GM21717 (cell line): ENCODE data around the gene GRHL3.

Experiments used
- ATAC-seq: cut with Tn5 transposase; IDR thresholded peaks from one replicate; pipeline ENCODE4 v1.9.1; 2021; ENCODE audit warnings: mild to moderate bottlenecking, moderate library complexity; ENCODE audit not compliant: unreplicated experiment

GRHL3 gene

DNA sequence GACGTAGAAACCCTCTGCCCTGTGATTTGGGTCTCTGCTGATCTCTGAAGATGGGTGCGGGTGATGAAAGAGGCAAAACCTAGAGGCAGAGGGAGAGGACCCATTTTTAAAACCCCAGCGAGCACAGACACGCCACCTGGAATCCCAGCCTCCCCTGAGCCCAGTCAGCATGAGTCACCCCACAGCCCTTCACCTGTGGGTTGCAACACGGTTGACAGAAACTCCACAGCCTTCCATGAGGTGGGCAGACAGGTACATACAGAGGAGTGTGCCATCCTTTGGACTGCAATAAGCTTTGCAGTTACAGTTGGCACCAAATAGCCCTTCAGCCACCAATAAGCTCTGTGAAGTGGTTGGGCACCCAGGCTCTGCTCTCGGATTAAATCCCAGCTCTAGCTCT is 2.1 kb upstream of the GRHL3 start:
- ATAC-seq, result no peak

DNA sequence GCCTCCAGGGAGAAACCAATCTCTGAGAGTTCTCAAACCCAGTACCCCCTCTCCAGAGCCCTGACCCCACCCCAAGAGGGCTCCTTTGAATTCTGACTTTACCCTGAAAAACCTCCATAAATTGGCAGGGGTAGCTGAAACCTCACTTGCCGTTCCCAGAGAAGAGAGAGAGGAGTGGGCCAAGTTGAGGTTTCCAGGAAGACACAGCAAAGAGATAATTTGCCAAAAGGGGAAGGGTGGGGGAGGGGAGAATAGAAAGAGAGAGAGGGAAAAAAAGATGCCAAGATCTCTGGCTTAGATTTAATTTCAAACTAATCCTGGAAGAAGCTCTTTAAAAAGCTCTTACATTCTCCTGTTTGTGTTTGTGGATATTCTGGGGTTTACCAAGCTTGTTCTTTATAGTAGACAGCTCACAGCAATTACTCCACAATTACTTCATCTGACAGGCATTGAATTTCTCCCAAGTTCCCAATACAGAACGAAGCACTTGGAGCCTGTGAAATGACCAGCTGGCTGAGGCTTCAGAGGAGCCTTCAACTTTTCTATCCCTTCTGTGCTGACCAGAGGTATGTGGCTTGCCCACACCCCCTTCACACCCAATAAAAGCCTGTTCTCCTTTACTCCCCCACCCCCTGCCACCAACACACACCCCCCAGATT is 1.1 kb upstream of the GRHL3 start:
- no peak for ATAC-seq

DNA sequence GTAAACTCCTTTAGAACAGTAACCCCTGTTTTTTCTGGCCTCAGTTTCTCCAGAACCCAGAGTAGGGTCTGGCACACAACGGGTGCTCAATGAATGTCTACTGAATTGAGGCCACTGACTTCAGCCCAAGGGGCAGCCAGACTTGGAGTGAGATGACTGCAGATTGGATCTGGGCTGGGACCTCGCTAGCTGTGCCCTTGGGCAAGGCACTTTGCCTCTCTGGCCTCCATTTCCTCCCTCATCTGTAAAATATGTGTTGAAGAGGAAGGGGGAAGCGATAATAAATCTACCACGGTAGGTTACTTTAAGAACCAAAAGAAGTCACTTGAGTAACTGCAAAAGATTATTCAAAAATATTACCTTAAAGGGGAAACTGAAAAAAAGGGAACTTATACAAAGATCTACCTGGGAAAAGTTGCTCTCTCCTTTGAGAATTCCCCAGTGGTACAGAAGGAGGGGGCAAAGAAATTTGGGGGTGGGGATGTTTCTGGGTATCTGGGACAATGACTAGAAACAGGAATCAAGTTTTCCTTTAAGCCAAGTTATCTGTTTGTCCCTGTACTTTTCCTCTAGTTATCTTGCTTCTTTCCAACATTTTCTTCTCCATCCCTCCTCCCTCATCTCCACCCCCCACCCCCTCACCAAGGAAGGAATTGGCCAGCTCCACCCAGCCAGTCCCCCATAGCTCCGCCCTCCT is 394 bp upstream of the GRHL3 start:
- ATAC-seq, result no peak

DNA sequence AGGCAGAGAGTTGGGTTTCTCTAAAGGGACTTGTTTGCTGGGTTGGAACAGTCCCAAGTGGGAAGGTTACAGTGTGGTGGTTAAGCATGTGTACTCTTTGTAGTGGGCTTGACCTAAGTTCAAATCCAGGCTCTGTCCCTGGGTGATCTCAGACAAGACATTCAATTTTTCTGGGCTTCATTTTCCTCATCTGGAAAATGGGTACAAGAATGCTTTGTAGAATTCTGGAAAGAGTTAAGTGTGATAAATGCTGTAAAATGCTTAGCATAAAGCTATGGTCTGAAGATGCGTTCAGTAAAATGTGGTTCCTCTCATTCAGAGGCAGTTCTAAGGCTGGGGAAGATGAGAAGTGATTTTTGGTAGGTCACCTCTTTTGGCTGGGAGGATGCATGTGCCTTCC is 805 bp downstream of the GRHL3 start:
- no peak for ATAC-seq

DNA sequence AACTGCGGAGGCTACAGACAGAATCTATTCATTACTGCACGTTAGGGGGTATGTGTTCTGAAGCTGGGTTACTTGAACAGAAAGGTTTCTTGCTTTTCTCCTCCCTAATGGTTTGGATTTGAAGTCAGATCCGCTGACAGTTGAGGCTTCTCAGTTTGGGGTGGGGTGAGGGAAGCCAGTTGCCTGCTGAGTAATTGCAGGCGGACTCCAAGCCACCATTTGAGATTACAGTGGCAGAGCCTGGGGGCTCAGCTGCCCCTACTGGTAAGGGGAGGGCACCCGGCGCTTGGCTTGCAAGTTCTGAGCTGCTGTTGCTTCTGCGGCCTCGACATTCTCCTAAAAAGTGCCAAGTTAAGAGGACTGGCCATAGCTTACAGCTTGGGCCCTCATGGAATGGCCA is 2.0 kb downstream of the GRHL3 start:
- ATAC-seq, result no peak

DNA sequence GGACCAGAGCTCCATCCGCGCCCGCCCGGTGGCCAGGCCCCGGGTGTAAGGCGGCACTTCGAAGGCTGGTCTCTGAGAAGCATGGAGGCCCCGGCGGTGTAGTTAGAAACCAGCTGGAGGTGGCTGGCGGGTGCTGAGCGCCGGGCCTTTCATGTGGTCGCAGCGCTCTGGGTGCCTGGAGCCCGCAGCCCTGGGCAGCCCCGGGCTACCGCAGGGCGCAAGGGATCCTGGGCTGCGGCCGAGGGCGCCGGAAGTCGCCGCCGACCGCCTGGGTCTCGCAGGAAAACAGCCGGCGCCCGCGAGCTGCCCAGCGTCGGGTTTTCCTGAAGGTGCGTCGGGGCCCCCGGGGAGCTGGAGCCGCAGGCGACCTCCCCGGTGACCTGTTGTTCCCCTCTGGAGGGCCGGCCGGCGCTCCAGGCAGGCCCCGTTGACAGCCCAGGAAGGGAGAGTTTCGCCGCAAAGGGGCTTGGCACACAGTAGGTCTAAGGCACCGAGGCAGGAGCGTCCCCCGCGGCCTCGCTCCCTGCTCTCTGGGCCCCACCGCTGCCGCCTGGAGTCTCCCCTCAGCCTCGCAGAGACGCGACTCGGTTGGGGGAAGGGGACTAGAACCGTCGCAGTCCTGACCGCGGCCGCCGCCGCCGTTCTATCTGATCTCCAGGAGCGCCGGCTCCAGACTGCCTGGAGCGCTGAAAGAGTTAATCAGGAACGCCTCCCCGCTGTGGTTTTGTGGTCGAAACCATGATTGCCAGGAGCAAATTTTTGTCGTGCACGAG is 2.7 kb downstream of the GRHL3 start:
- ATAC-seq, result no peak

DNA sequence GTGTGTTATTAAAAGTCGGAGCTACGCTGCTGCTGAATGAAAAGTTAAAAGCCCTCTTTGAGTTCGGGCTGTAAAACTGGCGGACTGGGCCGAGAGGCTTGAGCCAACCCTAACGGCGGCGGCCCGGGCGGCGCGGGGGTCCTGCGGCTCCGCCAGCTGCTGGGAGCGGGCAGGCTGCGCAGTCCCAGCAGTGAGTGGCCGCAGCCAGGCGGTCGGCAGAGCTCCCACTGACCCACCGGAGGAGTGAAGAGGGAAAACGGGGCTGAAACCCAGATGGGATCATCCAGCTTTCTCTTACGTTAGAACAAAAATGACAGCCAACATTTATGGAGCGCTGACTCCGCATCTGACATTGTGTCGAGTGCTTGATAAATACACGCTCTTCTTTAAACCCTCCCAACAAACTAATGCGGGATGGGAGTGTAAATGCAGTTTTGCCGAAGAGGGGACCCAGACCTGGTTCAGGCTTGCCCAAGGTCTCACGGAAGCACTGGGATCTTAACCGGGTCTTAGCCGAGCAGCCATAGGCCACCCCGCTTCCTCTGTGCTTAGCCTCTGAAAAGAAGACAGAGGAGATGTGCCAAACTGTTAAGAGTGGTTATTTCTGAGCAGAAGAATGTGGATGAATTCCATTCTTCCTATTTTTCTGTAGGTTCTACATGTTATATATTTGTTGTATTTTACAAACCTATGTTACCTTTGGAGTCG is 3.5 kb downstream of the GRHL3 start:
- ATAC-seq, result no peak

DNA sequence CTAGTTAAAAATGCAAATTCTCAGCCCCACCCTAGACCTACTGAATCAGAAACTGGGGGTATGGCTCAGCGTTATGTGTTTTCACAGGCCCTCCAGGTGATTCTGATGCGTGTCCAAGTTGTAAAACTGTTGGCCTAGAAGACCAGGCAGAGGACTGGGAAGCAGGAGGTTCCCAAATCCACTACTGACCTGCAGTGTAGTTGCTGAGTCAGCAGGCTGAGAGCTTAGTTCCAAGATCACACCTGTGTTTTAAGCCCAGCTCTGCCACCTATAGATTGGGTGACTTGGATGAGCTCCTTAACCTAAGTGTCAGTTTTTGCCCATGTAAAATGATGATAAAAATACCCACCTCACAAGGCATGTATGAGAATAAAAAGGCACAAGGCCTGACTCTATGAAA is 4.1 kb downstream of the GRHL3 start:
- no peak for ATAC-seq

DNA sequence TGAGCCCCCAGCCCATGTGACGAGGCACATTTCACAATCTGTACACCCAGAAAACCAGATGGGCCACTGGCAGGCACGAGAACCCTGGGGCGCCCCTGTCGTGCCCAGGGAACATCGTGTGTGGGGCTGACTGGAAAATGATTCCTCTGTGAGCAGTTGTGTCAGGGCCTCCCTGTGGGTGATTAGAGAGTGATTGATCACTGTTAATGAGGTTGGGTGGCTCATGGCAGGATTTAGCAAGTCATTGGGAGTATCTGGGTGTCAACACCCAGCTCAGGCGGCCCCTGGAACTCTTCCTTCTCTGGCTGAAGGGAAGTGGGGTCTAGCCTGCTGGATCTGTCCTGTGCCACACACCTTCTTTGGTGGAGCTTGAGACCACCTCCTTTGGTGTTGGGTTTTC is 5.7 kb downstream of the GRHL3 start:
- no peak for ATAC-seq

DNA sequence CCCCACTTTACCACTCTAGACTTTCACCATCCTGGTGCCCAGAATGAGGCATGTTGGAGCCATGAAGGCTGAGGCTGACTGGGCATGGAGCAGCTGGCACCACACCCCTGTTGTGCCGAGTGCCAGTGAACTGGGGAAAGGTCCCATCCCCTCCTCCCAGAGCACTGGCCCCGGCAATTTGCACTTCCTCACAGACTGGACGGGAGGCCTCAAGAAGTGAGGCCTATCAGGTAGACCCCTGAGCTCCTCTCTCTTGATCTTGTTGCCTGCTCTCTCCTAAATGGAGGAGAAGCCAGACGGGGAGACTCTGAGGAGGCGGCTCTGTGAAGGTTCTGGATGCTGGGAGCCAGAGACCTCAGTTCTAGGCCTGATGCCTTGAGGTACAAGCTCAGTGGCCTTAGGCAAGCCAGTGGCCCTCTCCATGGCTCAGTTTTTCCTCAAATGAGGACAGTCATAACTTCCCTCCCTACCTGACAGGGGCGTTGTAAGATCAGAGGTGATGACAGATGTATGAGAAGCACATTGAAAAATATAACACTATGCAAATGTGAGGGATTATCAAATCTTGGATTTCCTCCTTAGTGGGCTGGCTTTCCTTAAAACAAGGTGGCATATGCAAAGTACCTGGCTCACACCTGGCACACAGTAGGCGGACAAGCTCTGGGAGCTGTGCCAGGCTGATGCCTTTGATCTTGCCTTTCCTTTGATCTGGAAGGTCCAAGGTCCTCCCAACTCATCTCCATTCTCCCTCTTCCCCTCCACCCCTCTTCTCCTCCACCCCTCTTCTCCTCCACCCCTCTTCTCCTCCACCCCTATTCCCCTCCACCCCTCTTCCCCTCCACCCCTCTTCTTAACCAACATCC is 6.7 kb downstream of the GRHL3 start:
- ATAC-seq, result no peak

DNA sequence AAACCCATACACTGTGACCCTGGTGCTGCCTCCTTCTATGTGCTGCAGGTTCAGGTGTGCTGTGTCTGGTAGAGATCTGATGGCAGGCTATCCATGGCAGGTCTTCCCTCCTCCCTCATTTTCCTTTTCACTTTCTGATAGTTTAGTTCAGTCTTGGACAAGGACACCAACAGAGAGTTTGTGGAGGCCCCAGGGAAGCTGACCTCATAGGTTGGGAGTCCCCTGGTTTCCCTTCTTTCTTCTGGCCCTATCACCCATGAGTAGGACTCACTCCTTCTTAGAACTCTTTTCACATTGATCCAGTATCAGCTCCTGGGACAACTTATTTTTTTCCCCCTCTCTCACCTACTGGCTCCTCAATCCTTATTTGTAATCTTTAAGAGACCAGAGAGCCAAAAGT is 8.3 kb downstream of the GRHL3 start:
- ATAC-seq, result no peak

DNA sequence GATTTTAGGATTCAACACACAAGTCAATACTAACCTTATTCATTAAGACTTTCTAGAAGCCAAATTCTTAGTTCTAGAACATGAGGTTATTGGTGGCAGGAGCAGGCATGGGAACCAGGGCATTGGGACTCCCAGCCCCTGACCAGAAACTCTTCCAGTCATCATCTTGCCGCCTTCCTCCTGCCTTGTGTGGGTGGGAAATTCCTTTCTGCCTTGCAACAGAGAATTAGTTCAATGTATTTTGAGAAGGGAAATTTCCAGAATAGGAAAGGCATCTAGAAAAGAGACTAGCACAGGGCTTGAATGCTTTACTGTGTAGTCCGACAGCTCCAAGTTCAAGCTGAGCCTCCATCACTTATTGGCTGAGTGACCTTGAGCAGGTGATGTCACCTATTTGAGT is 8.7 kb downstream of the GRHL3 start:
- ATAC-seq, result no peak

DNA sequence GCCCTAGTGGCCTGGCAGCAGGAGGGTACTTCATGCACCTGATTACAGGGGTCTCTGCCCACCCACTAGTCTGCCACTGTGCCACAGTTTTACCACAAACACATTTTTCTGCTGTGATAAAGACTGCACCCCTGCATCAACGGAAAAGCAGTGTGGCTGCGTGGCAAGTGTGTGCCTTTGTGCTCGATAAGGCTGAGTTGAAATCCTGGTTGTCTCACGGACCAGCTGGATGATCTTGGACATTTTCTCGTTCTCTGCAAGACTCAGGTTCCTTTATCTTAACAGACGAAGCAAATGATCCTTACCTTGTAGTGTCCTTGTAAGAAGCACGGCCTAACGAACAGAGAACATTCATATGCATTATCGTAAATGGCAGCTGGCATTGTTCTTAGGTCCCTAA is 10.2 kb downstream of the GRHL3 start:
- ATAC-seq, result no peak

DNA sequence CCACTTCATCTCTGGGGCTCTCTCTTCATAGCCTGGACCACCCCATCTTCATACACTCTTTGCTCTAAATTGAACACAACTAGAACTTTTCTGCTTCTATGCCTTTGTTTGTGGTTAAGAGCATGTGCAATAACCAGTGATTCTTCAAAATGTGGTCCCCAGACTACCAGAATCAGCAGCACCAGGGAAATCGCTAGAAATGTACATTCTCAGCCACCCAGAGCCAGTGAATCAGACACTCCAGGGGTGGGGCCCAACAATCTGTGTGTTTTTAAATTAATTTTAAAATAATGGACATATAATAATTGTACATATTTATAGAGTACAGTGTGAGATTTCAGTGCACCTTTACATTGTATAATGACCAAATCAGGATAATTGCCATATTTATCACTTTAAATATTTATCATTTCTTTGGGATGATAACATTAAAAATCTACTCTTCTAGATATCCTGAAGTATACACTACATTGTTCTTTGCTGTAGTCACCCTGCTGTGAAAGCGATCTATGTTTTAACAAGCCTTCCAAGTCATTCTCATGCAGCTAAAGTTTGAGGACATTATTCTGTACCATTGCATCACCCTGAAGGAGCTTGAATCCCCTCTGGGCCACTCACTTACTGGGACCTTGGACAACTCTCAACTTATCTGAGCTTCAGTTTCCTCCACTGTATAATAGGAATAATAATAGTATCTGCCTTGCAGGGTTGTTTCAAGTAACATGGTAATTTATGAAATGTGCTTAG is 10.8 kb downstream of the GRHL3 start:
- ATAC-seq, result no peak

DNA sequence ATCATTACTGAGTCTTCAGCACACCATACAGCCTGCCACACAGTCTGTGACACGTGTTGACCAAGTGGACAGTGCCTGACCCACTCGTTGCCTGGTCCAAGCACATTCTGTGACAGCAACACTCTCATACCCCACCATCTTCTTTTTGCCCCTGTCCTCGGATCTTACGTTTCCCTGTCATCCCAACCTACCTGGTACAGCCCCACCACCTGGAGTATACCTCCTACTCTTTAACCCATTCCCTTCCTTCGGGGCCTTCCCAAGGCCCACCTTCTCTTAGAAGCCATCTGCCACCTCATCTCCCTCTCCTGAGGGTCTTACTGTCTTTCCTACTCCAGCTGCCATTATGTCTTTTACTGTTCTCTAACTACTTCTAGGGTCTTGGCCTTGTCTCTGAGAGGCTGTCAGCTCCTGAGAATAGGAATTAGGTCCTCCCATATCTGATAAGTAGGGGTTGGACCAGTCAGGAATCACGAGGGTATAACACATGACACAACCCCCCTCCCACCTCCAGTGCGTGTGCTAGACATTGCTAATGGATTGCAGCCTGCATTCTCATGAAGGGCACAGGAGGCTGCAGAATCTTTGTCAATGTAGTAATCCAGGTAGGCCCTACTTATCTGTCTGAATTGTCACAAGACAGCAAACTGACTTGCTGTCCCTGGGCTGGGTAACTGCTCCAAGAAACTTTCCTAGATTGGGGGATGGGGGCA is 13.0 kb downstream of the GRHL3 start:
- ATAC-seq, result no peak

DNA sequence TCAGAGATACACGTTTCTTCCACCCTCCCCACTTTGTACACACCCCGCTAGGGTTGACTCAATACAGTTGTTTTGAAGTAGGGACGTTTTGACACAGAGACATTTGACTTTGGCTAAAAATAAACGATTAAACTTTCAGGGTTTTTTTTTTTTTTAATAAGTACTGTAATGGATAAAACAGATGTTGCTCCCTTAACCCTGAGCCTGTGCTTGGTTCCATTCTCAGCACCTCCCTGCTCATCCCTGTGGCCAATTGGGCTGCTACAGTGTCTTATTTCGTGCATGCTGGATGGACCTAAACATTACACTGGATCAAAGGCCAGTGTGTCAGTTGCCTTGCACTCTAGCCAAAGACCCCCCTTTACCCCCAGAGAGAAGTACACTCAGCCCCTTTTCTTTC is 16.9 kb downstream of the GRHL3 start:
- no peak for ATAC-seq

DNA sequence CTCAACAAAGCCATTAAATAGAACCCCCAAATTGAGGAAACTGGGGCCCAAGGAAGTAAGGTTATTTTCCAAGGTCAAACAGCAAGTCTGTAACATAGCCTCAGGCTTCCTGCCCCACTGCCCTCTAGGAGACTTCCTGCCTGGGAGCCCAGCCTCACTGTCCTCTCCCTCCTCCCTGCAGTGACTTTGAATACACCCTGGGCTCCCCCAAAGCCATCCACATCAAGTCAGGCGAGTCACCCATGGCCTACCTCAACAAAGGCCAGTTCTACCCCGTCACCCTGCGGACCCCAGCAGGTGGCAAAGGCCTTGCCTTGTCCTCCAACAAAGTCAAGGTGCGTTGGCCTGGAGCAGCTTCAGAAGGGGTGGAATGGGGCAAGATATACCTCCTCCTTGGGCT is 18.3 kb downstream of the GRHL3 start:
- ATAC-seq, result no peak

DNA sequence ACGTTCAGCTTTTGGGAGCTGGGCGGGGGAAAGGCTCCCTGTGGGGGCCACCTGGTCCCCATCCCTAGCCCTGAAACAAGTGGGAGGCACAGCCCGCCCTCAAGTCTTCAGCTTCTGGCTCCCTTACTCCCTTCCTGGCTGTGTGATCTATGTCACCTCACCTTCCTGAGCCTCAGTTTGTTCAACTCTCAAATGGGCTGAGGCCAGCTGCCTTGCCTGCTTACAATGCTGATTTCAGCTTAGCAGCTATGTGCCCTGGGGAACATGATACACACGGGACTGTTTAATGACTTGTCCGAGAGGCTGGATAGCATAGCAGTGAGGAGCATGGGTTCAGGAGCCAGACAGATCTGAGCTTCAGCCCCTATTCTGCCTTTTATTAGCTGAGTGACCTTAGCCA is 19.3 kb downstream of the GRHL3 start:
- no peak for ATAC-seq

DNA sequence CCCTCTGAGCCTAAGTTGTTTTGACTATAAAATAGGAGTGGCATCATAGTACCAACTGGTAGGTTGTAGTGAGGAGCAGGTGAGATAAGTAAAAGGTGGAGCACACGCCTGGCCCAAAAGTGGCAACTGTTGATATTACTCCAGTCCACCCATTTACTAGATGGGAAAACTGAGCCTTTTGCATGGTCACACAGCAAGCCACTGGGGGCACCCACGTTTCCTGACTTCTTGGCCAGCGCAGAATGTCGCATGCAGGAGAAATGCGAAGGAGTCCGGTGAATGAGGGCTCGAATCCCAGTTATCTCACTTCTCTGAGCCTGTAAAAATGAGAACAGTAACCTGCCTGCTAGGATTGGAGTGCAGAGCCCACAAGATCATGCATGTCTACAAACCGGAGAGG is 20.8 kb downstream of the GRHL3 start:
- ATAC-seq, result no peak
